Cardiac muscle cell (in vitro differentiated cells and primary cell): Measurements from ENCODE around the gene OTOP1. TPM values are rescaled to one million over a fixed set of nuclear protein-coding genes. Genes with fewer than 3 reads are reported as not detected.
"Not testable (repeated sequence)": the region's sequence is repeated elsewhere in the genome, so short reads cannot be mapped to it uniquely, and the experiment has no call there.

Source experiments
- DNase-seq, 2 donors: peaks; one replicate each; pipeline versions ENCODE4 v3.0.0 to v3.0.0-alpha.2; 2010 to 2017; ENCODE audit warnings: low read depth in 1 of 2, low spot score in 1 of 2
- H3K27ac ChIP-seq: fragments of 200-600 bp; sonication (generic); 2 replicates; pipeline ENCODE4 v1.5.1; 2016
- H3K27me3 ChIP-seq: fragments of 200-600 bp; sonication (generic); 2 replicates; pipeline ENCODE4 v1.6.0; 2016; ENCODE audit warnings: control low read depth
- H3K36me3 ChIP-seq: fragments of 200-600 bp; sonication (generic); 2 replicates; pipeline ENCODE4 v1.5.1; 2016; ENCODE audit warnings: control low read depth
- H3K4me1 ChIP-seq: fragments of 200-600 bp; sonication (generic); 2 replicates; pipeline ENCODE4 v1.8.1; 2017; ENCODE audit warnings: low read depth, mild to moderate bottlenecking, mixed run types
- H3K4me3 ChIP-seq: fragments of 200-600 bp; sonication (generic); 2 replicates; pipeline ENCODE4 v1.5.1; 2016; ENCODE audit warnings: mild to moderate bottlenecking
- H3K9me3 ChIP-seq: fragments of 200-600 bp; sonication (generic); 2 replicates; pipeline ENCODE4 v1.5.1; 2017; ENCODE audit warnings: low read depth, mild to moderate bottlenecking, control low read depth
- polyA plus RNA-seq: library from polyadenylated mRNA; unstranded; fragments of >200 nt; fragmentation: Nextera tagmentation; extraction: Ambion mirVana; gene quantifications from 2 replicates; pipeline ENCODE4 v1.2.1, GENCODE V29; 2016
- total RNA-seq: library from RNA; depleted of rRNA; stranded (reverse); fragments of >200 nt; gene quantifications from 2 replicates; pipeline ENCODE4 v1.2.3, GENCODE V29; 2016
- TF ChIP-seq, protein P1 (sequence below): IDR thresholded peaks from 2 replicates; pipeline ENCODE4 v1.5.1; 2012; ENCODE audit warnings: low read depth, mild to moderate bottlenecking, low read length

The OTOP1 gene
- total and polyA plus RNA-seq, 2 experiments from 2014 or later: not detected

DNA sequence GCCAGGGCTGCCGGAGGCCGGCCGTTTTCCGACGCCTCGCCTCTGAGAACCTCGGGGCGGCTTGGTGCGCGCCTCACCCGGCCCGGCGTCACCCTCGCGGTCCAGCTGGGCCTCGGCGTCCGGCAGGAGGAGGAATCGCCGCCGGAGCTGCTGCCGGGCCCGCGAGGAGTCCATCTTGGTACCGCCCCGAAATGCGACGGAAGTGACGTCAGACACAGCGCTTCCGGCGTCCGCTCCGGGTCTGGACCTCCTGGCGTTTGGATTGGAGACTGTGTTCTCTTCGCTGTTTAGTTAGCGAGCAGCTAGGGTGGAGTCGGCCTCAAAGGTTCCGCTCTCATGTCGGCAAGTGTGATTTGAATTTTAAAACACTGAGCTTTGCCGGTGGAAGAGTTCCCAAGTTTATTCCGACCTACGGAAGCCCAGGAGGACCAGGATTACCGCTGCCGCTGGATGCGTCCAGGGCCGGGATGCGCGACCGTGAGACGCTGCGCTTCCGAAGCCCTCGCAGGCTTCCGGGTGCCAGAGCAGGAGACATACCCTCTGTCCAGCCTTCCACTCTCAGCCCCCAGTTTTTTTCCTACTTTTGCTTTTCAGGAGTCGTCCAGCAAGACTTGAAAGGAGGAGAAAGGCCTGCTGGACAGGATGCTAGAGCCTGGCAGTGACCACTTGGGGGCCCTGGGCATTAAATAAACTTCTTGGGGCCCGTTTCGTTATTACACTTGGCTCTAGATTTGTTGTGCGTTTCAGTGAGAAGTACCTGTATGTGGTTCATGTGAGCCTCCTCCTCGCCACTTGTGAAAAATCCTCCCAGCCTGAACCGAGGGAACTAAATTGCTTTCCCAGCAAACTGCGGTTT lies 21.5 kb upstream of the OTOP1 start, which contains the start of gene TMEM128:
TSS of gene TMEM128 (minus strand) at position 195 of the 856 bp plus-strand sequence. CDS start at position 174, 21 bp downstream.
- peaks cover 10% of the 10 kb centered on the region for H3K27me3 ChIP-seq
- TF ChIP-seq, protein P1, sequence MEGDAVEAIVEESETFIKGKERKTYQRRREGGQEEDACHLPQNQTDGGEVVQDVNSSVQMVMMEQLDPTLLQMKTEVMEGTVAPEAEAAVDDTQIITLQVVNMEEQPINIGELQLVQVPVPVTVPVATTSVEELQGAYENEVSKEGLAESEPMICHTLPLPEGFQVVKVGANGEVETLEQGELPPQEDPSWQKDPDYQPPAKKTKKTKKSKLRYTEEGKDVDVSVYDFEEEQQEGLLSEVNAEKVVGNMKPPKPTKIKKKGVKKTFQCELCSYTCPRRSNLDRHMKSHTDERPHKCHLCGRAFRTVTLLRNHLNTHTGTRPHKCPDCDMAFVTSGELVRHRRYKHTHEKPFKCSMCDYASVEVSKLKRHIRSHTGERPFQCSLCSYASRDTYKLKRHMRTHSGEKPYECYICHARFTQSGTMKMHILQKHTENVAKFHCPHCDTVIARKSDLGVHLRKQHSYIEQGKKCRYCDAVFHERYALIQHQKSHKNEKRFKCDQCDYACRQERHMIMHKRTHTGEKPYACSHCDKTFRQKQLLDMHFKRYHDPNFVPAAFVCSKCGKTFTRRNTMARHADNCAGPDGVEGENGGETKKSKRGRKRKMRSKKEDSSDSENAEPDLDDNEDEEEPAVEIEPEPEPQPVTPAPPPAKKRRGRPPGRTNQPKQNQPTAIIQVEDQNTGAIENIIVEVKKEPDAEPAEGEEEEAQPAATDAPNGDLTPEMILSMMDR: peak; percentile 31
- DNase-seq: peak; percentile 95
- peak within 1 kb of the TSS; percentile 89 for H3K4me3 ChIP-seq
- no peaks in the 10 kb centered on the region for H3K9me3 ChIP-seq
- peaks cover 15% of the 10 kb centered on the region for H3K36me3 ChIP-seq
- peaks cover 14% of the 10 kb centered on the region for H3K4me1 ChIP-seq
- H3K27ac ChIP-seq: peak within 1 kb of the TSS; percentile 95

DNA sequence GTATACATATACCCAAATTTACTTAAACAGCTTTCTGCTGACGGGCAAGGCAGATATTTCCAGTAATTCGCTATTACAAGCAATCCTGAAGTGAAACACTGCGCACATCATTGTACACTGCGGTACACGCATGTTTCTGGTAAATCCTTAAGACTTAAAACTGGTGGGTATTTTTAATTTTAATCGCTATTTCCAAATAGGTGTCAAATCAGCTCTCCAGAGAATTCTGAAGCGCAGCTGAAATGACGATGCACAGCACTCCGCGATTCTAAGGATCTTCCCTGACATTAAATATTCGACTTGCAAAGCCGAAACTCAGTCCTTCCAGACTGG lies 20.9 kb upstream of the OTOP1 start:
- DNase-seq: no peak
- Histone ChIP-seq H3K27ac (peak overlapping the region; percentile 95), H3K4me3 (peak overlapping the region; percentile 89), H3K4me1 (peaks cover 14% of the 10 kb centered on the region), H3K9me3 (no peaks in the 10 kb centered on the region), H3K27me3 (peaks cover 10% of the 10 kb centered on the region), H3K36me3 (peaks cover 15% of the 10 kb centered on the region)
- TF ChIP-seq, protein P1: no peak

DNA sequence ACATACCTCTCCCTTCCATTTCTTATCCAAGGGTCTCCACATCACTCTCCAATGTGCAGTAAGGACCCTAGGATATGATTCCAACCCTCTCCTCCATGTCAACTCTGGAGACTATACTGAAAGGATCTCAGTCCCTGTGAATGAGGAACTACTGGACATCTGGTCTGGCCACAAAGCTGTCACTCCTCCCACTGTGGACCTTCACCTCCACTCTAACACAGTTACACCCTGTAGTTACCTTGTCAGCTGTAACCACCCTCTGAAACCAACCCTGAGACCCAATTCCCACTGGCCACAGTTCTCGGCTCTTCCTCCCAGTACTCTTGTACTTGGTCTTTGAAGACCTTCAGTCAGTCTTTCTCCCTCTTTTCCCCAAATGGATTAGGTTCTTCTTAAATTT lies 18.4 kb upstream of the OTOP1 start:
- Histone ChIP-seq H3K36me3 (peaks cover 26% of the 10 kb centered on the region), H3K9me3 (no peaks in the 10 kb centered on the region), H3K4me1 (peaks cover 14% of the 10 kb centered on the region), H3K4me3 (no peak overlapping the region), H3K27ac (no peak overlapping the region), H3K27me3 (no peaks in the 10 kb centered on the region)
- DNase-seq: no peak
- TF ChIP-seq, protein P1: no peak

DNA sequence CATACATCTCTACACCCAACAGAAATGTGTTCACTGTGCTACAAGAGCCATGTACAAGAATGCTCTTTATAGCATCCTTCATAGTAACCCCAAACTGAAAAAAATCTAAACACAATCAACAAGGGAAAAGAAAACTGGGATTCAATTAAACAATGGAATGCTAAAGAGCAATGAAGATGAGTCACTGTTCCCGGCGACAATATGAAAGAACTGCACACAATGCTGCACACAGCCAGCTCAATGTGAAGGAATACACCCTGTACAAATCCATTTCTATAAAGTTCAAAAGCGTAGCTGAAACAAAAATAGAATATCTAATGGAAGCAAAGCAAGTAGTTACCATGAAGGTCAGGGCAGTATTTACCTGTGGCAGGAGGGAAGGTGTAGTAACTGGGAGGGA lies 12.8 kb upstream of the OTOP1 start:
- not testable (repeated sequence) for H3K4me1 ChIP-seq, DNase-seq, H3K27ac ChIP-seq, H3K4me3 ChIP-seq, H3K27me3 ChIP-seq, H3K9me3 ChIP-seq
- peaks cover 40% of the 10 kb centered on the region for H3K36me3 ChIP-seq

DNA sequence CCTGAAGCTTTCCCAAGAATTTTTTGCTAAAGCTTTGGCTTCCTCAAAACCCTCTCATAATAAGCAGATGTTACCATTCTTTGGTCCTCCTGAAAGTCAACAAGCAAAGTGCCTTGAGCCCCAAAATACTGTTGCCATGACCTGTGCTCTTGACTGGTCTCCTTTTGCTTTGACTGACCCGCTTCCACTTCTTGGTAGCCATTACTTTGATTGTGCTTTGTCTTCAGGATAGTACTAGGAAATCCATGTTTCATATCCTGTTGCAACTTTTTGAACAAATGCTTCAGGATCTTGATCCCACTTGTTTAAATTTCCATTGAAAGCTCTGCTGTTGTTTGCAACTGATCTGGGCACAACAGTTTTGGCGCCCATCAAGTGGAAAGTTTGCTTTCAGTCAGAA lies 6.9 kb upstream of the OTOP1 start:
- H3K27me3 ChIP-seq: peaks cover 24% of the 10 kb centered on the region
- TF ChIP-seq, protein P1: no peak
- H3K4me3 ChIP-seq: no peak overlapping the region
- no peaks in the 10 kb centered on the region for H3K9me3 ChIP-seq
- H3K36me3 ChIP-seq: peaks cover 18% of the 10 kb centered on the region
- no peaks in the 10 kb centered on the region for H3K4me1 ChIP-seq
- H3K27ac ChIP-seq: no peak overlapping the region
- DNase-seq: no peak

DNA sequence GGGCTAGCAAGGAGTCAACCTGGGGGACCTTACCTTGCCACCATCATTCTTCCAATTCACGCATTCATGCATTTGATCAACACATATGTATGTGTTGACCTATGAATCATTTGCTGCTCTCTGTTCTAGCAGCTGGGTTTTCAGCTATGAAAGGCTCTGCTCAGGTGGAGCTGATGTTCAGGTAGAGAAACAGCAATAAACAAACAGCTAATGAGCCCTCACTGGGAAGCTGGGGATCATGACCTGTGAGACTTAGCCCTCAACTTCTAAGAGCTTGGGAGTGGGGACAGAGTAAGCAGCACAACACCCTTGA lies 1.6 kb upstream of the OTOP1 start:
- TF ChIP-seq, protein P1: no peak
- H3K4me3 ChIP-seq: no peak overlapping the region
- no peak overlapping the region for H3K27ac ChIP-seq
- peaks cover 76% of the 10 kb centered on the region for H3K27me3 ChIP-seq
- no peaks in the 10 kb centered on the region for H3K36me3 ChIP-seq
- no peaks in the 10 kb centered on the region for H3K9me3 ChIP-seq
- H3K4me1 ChIP-seq: no peaks in the 10 kb centered on the region
- DNase-seq: no peak
